Measurements from ENCODE around the gene MTA1.

The MTA1 gene

GRCh38 chr14:105425823-105426247 lies 6.2 kb downstream of the MTA1 start:
- no peak for DNase-seq

- DNase-seq = no peak
Measured at GRCh38 chr14:105426416-105427130, 6.9 kb downstream of the MTA1 start.

GRCh38 chr14:105427412-105427811 lies 7.8 kb downstream of the MTA1 start:
- no peak for DNase-seq

GRCh38 chr14:105427936-105428485 lies 8.4 kb downstream of the MTA1 start:
- DNase-seq = no peak

- no peak for DNase-seq
Measured at GRCh38 chr14:105430042-105430441, 10.4 kb downstream of the MTA1 start.

- DNase-seq = no peak
Measured at GRCh38 chr14:105430565-105430964, 10.9 kb downstream of the MTA1 start.

GRCh38 chr14:105431256-105431655 lies 11.6 kb downstream of the MTA1 start:
- no peak for DNase-seq

- no peak for DNase-seq
Measured at GRCh38 chr14:105432657-105433056, 13.0 kb downstream of the MTA1 start.

- DNase-seq = no peak
Measured at GRCh38 chr14:105433161-105433605, 13.6 kb downstream of the MTA1 start.

GRCh38 chr14:105436402-105436801 lies 16.8 kb downstream of the MTA1 start:
- DNase-seq = no peak

- DNase-seq = no peak
Measured at GRCh38 chr14:105436891-105437722, 17.5 kb downstream of the MTA1 start.

- no peak for DNase-seq
Measured at GRCh38 chr14:105437723-105438500, 18.3 kb downstream of the MTA1 start.

- DNase-seq = no peak
Measured at GRCh38 chr14:105439179-105439578, 19.6 kb downstream of the MTA1 start.

- no peak for DNase-seq
Measured at GRCh38 chr14:105439710-105440553, 20.3 kb downstream of the MTA1 start.

- DNase-seq = no peak
Measured at GRCh38 chr14:105440554-105440900, 20.9 kb downstream of the MTA1 start.

- no peak for DNase-seq
Measured at GRCh38 chr14:105440992-105441391, 21.4 kb downstream of the MTA1 start.

GRCh38 chr14:105442125-105442524 lies 22.5 kb downstream of the MTA1 start:
- no peak for DNase-seq

GRCh38 chr14:105442834-105443233 lies 23.2 kb downstream of the MTA1 start:
- DNase-seq = no peak

- DNase-seq = no peak
Measured at GRCh38 chr14:105444859-105445258, 25.2 kb downstream of the MTA1 start.

GRCh38 chr14:105445290-105445689 lies 25.7 kb downstream of the MTA1 start:
- no peak for DNase-seq

GRCh38 chr14:105445901-105446845 lies 26.5 kb downstream of the MTA1 start:
- no peak for DNase-seq
